ENCODE data around the gene SH3BP5L.
"Not testable (repeated sequence)": the region's sequence is repeated elsewhere in the genome, so short reads cannot be mapped to it uniquely, and the experiment has no call there.

Gene SH3BP5L

DNA sequence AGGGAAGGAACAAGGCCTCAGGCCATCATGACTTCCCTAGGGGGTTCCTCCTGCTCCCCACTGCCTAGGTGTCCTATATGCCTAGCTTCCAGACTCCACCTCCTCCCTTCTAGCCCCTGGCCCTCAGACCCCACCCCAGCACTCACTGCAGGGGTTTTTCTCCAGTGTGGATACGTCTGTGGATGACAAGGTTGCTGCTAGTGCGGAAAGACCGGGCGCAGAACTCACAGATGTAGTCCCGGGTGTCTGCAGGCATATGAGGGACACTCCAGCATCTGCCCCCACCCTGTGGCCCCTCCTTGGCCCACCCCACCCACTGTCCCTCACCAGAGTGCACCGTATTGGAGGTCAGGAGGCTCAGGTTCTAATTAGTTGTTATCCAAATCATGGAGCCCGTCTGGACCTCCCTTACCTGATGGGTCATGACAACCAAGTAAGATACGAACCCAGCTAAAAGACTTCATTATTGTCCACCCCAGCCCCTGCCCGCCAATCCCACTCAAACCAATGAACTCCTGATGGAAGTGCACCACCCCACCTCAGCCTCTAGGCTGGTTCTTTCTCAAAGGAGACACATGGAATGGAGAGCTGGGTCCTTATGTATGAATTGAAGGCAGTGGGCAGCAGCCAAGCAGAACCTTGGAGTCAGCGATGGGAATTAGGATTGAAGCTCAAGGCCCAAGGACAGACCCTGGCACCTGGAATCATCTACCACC, 25.0 kb upstream of the SH3BP5L start:
- DNase-seq (ENCODE audit: low spot score): no peak

DNA sequence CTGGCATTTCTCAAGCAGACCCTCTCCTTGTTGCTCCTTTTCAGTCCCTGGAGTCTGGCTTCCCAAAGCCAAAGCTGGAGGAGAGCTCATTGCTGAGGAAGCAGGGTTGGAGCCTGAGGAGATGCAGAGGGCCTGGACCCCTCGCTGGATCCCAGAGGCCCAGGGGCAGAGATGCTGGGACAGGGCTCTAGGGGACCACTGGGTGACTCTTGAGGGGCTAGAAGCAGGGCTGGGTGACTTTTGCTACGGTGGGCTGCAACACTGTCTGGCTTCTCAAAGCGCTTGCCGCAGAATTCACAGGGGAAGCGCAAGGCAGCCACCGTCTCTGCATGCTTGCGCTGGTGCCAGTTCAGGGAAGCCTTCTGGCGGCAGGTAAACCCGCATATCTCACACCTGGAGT, 24.4 kb upstream of the SH3BP5L start:
- DNase-seq (ENCODE audit: low spot score): no peak

DNA sequence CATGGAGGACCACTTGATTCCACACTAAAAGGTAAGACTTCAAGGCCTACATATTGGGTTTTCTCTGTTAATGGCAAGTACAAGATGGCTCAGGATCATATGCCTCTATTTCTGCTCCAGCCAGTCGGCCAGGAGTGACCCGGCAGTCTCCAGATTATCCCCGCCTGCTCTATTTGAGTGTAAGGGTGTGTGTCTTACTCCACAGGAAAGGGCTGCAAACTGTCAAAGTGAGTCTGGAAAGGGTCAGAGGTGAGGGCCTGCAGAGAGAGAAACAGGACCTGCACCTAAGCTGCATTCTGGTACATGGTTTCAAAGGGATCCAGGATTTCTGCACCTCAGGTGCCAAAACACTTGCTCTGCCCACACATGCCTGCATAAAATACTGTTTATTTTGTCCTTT, 23.9 kb upstream of the SH3BP5L start:
- no peak for DNase-seq (ENCODE audit: low spot score)

DNA sequence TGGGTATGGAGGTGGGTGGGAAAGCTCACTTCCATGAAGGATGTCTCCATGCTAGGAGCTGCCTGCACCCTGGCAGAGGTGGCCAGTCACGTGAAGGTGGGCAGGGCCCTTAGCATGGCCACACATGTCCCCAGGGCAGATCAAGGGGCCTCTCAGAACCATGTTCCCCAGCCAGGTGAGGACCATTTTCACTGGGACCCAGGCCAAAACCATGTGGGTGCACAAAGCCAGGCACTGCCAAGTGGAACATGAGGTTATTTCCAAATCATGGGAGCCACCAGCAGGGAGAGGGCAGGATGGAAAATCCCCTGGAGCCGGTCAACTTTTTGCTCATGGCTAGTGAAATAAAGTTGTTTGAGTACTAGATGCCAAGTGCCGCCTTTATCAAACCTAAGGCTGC, 23.4 kb upstream of the SH3BP5L start:
- DNase-seq (ENCODE audit: low spot score): no peak

DNA sequence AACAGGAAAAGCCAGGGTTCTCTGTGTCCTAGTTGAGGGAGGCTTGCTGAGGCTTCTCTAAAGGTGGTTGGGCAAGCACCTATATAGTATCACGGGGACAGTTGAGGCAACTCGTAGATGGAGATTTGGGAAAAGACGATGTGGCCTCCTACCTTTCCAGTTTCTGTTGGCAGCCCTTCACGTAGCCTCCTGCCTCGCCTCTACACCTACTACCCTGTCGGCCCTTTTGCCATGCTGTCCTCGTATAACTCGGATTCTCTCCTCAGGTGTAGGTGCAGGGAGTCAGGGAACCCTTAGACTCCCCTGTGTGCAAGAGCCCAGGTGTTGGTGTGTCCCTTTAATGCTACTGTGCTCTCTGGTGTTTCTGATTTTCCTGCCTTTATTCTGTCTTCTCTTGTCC, 22.9 kb upstream of the SH3BP5L start:
- no peak for DNase-seq (ENCODE audit: low spot score)

DNA sequence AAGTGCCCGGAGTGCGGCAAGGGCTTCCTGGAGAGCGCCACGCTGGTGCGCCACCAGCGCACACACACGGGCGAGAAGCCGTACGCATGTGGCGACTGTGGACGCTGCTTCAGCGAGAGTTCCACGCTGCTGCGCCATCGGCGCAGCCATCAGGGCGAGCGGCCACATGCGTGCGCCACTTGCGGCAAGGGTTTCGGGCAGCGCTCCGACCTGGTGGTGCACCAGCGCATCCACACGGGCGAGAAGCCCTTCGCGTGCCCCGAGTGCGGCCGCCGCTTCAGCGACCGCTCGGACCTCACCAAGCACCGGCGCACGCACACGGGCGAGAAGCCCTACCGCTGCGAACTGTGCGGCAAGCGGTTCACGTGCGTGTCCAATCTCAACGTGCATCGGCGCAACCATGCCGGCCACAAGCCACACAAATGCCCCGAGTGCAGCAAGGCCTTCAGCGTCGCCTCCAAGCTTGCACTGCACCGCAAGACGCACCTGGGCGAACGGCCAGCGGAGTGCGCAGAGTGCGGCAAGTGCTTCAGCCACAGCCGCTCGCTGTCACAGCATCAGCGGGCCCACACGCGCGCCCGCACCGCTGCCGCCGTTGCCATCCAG, 22.3 kb upstream of the SH3BP5L start:
- no peak for DNase-seq (ENCODE audit: low spot score)

DNA sequence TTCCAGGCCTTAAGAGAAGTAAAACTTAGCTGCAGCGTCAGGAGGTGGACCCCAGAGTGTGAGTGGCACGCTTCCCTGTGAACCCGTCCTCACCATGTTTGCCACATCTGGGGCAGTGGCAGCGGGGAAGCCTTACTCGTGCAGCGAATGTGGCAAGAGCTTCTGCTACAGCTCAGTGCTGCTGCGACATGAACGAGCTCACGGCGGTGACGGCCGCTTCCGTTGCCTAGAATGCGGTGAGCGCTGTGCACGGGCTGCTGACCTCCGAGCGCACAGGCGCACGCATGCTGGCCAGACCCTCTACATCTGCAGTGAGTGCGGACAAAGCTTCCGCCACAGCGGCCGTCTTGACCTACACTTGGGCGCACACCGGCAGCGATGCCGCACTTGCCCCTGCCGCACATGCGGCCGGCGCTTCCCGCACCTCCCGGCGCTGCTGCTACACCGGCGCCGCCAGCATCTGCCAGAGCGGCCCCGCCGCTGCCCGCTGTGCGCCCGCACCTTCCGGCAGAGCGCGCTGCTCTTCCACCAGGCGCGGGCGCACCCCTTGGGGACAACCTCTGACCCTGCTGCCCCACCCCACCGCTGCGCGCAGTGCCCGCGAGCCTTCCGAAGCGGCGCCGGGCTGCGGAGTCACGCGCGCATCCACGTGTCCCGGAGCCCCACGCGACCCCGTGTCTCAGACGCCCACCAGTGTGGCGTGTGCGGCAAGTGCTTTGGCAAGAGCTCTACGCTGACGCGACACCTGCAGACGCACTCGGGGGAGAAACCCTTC, 21.7 kb upstream of the SH3BP5L start:
- no peak for DNase-seq (ENCODE audit: low spot score)

DNA sequence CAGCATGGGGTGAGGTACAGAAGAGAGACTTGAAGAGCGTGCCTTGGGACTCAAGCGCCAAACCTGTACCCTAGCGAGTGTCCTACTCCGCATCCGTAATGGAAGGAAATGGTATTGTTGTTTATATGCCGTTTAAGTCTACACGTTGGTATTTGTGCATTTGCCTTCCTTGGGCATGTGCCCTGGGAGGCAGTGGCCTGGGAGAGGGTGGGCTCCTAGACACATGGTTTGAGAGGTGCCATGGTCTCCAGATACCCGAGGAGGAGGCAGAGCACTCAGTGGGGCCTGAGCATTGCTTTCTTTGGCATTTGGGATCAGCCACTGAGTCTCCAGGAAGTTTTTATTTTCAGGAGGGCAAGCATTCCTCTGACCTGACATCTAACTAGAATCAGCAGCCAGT, 18.8 kb upstream of the SH3BP5L start:
- DNase-seq (ENCODE audit: low spot score): no peak

DNA sequence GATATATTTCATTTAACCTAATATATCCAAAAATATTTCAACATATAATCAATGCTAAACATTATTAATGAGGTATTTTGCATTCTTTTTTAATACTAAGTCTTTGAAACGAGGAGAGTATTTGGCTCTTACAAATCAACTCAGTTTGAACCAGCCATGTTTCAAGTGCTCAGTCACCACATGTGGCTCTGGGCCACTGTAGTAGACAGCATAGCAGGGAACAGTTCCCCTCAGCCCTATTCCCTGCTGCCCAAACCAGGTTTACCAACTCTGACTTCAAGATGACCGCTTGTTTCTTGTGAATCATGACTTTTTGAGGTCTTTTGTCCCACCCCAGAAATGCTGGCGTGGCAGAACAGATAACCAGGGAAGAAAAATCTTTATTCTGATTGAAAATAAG, 18.0 kb upstream of the SH3BP5L start:
- no peak for DNase-seq (ENCODE audit: low spot score)

DNA sequence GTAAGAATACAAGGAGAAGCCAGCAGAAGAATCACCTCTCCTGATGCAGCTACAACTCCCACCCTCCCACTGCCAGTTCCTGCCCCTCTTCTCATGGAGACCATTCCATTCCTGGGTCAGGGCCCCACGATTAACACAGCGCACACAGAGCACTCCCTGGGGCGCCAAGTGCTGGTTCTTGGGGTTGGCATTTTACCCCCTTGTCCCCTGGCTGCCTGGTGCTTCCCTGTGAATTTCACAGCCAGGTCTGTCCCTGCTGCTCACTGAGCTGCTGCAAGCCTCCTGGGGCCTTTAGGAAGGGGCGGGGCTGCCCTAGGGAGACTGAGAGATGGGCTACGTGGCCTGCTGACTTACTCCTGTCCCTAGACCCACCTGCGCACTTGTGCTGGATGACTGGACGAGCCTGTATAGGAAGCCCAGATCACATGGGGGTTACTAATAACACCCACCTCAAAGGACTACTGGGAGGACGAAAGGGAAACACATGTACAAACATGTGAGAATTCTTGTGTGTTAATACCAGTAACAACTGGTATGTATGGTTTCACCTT, 17.1 kb upstream of the SH3BP5L start:
- DNase-seq (ENCODE audit: low spot score): no peak

DNA sequence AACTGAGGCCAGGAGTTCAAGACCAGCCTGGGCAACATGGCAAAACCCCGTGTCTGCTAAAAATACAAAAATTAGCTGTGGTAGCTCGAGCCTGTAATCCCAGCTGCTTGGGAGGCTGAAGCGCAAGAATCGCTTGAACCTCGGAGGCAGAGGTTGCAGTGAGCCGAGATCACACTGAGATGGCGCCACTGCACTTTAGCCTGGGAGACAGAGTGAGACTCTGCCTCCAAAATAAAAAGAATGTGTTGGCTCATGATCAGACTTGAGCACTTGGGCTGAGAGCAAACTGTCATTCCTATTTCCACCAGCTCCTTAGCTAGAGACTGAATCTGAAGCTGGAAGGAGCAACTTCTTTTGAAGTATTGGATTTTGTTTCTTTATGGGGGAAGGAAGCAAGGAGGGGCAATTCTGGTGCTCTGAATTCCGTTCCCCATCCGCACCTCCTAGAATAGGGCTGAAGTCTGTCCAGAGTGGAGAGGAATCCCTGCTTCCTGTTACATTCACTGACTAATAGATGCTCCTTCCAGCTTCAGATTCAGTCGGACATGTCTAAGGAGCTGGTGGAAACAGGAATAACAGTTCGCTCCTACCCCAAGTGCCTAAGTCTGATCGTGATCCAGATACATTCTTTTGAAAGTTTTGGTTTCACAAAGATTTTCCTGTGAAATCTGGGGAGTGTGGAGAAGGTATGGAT, 16.1 kb upstream of the SH3BP5L start:
- no peak for DNase-seq (ENCODE audit: low spot score)

DNA sequence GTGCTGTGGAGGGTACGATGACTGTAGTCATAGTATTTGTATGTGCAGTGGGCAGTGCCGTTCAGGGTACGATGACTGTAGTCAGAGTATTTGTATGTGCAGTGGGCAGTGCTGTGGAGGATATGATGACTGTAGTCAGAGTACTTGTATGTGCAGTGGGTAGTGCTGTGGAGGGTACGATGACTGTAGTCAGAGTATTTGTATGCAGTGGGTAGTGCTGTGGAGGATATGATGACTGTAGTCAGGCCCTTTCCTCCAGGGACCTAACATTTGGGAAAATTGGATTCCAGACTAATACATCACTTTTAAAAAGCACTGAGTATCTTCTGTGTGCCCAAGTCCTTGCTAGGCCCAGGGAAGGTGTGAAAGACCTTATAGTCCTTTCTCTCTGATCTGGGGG, 15.2 kb upstream of the SH3BP5L start:
- DNase-seq (ENCODE audit: low spot score): no peak

DNA sequence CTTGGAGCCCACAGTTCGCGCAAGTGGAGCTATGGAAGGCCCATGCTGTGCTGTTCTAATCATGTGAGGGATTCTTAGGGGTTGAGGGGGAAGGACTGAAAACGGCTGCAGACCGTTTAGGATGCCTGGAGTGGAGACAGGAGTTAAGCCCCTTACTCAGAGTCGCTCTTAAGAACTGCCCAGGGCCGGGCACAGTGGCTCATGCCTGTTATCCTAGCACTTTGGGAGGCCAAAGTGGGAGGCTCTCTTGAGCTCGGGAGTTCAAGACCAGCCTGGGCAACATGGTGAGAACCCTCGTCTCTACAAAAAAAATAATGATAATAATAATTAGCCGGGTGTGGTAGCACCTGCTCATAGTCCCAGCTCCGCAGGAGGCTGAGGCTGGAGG, 13.4 kb upstream of the SH3BP5L start:
- DNase-seq (ENCODE audit: low spot score): no peak

DNA sequence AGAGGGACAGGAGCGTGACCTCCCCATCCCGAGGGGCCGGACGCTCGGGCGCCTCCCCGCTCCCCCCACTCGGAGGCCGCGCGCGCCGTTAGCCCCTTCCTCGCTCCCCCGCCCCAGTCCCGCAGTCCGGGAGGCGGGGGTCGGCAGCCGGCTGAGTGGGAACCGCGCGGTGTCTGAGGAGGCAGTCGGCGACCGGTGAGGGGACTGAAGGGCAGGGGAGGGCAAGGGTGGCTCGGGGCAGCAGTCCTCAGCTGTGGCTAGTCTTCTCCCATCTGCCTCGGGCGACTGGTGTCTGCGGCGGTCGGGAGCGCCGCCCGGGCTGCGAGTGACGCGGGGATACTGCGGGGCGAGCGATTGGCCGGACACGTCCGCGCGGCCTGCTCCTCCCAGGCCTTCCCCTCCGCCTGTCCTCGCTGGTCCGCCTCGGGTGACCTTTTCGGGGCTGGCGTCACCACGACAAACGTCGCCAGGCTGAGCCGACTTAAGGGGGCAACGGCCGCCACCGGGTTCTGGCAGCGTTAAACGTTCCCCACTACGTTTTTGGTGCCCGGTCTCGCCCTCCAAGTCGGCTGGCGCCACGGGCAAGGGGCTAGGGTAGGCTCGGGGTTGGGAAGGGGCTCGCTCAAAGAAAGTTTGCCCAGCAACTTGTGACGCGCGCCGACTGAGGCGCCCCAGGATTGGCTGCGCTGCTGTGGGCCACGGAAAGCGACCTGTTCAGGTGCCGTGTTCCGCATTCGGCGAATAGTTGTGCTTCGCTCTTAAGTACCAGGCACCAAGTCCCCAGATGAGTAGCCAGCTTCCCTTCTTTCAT, 12.8 kb upstream of the SH3BP5L start:
- DNase-seq (ENCODE audit: low spot score): peak; percentile 92

DNA sequence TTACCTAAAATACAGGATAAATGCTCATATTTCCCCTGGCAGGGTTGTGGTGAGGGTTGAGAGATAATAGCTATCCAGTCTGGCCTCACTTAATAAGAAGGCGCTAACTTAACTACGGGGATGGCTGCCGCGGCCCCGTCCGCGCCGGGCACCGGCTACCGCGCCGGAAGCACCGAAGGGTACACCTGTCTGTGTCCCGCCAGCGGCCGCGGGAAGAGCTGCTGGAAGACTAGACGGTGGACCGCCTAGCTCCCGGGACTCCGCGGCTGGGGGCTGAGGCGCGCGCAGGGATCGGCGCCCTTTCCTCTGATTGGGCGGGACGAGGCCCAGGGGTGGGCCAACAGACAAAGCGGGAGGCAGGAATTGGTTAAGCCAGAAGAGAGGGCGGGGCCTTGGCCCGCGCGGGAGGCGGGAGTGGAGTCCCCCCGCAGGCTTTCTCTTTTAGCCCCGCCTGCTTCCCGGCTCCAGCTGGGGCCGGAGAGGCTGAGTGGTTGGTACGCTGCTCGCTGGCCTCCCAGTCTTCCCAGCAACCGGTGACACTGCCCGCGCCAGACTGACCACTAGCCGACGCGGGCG, 12.2 kb upstream of the SH3BP5L start, which contains the start of gene ZNF672:
TSS of gene ZNF672 (plus strand) at position 444 of the 576 bp plus-strand sequence. CDS start 9,051 bp downstream, outside the sequence.
- DNase-seq (ENCODE audit: low spot score): peak; percentile 97

DNA sequence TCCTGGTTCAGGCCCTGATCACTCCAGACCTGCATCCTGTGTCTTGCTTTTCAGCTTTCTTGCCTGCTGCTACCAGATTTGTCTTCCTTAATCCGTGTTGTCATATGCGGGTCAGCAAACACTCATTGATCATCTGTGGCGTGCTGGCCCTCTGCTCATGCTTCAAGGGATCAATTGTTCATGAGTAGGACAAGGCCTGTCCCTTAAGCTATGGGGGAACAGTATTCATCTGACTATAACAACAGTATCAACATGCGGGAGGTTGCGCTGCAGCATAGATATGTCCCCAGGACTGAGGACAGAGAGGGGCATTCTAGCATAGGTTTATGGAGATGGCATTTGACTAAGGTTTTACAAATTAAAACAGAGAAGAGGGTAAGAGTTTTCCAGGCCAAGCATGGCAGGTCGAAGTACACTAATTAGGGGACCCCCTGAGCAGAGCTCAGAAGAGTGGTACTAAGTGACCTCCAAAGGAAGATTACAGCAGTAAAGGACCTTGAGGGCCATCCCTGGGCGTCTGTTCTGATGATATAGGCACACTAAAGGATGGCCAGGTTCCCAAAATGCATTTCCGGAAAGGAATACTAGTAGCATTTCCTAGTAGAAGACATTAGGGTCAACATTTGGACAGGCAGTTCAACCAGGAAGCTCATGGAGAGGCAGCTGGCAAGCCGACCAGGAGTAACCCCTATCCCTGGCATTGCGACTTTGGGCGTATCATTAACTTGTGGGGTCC, 11.5 kb upstream of the SH3BP5L start:
- DNase-seq (ENCODE audit: low spot score): no peak

DNA sequence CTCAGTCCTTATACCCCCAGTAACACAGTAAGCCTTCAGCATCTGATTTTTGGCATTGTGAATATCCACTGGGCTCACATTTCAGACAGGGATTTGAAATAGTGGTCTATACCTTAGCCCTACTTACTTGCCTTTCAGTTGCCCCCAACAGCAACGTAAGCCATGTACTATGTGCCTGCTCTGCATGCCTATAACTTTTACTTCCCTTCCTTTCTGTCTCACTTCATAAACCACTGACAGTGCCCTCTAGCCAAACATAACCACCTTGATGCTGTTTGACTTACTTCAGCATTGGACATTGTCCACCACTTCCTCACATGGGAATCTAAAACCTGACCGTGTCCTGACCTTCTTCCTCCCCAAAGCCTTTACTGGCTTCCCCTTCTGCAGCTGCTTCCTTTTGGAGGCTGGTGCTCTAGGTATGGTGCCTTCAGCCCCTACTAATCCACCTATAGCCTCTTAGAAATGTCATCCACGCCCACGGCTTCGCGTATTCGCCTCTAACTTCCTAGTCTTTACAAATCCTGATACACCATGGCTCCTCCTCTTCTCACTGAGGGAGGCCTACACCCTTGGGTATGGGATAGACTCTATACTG, 8.7 kb upstream of the SH3BP5L start:
- no peak for DNase-seq (ENCODE audit: low spot score)

DNA sequence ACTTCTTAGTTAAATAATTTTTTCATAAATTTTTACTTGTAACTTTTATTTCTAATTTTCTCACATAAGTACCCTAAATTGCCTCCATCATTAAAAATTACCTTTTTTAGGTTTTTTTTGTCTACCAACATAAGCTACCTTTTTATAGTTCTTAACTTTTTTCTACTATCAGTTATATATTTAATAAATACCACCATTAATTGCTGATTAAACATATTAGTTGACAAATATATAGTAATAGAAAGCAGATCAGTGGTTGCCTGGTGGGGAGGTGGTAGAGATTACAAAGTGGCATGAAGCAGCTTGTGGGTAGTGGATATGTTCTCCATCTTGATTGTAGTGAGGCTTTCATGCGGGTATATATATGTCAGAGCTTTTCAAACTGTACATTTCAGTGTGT, 6.1 kb upstream of the SH3BP5L start:
- no peak for DNase-seq (ENCODE audit: low spot score)

DNA sequence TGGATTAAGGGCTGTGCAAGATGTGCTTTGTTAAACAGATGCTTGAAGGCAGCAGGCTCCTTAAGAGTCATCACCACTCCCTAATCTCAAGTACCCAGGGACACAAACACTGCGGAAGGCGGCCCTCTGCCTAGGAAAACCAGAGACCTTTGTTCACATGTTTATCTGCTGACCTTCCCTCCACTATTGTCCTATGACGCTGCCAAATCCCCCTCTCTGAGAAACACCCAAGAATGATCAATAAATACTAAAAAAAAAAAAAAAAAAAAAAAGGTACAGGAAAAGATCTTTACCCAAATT, 5.0 kb upstream of the SH3BP5L start:
- not testable (repeated sequence) for DNase-seq (ENCODE audit: low spot score)

DNA sequence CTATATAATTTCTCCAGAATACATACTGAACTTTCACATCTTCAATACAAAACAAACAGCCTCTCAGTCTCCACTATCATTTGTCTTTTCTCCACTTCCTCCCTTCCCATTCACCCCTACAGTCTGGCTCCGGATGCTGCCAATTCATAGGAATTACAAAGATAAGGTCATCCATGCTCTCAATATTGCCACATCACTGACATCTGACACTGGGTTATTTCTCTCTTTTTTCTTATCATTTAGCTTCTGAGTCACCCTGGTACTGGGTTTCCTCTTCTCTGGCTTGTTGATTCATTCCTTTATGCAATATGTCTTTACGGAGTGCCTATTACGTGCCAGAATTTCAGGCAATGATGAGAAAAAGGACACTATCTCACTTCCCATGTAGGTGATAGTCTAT, 3.1 kb upstream of the SH3BP5L start:
- DNase-seq (ENCODE audit: low spot score): no peak

All from left forelimb (tissue), 1 donor.